Ovary (tissue), 9 donors: ENCODE results near the gene NCKAP1. TPM values are rescaled to one million over a fixed set of nuclear protein-coding genes. Genes with fewer than 3 reads are reported as not detected.

ENCODE experiments used
- DNase-seq, 5 donors: peaks; one replicate each; pipeline ENCODE4 v3.0.0-alpha.2; 2019 to 2020
- H3K27ac ChIP-seq, 2 donors: fragments of 200-600 bp; one replicate each; pipeline versions ENCODE4 v1.5.1 to v1.8.0; 2019 to 2022
- H3K27me3 ChIP-seq: fragments of 200-600 bp; one replicate; pipeline ENCODE4 v1.8.0; 2022
- H3K36me3 ChIP-seq: fragments of 200-600 bp; sonication (generic); one replicate; pipeline ENCODE4 v1.5.1; 2019
- H3K4me1 ChIP-seq: one replicate; pipeline ENCODE4 v1.8.1; 2013; ENCODE audit warnings: mild to moderate bottlenecking, moderate library complexity; ENCODE audit not compliant: insufficient read depth
- H3K4me3 ChIP-seq: fragments of 200-600 bp; sonication (generic); one replicate; pipeline ENCODE4 v1.5.1; 2017
- H3K9me3 ChIP-seq, 2 donors: fragments of 200-600 bp in 1 of 2; sonication (generic) in 1 of 2; one replicate each; pipeline versions ENCODE4 v1.5.1 to v1.8.1; 2013 to 2019; ENCODE audit warnings: mild to moderate bottlenecking in 1 of 2, moderate library complexity in 1 of 2
- CTCF ChIP-seq, 3 donors: fragments of 450-650 bp in 2 of 3; fragments of 200-600 bp in 1 of 3; IDR thresholded peaks; one replicate each; pipeline versions ENCODE4 v1.5.1 to v1.8.0; 2016 to 2022; ENCODE audit warnings: antibody characterized with exemption in 3 of 3, mild to moderate bottlenecking in 1 of 3
- EP300 ChIP-seq: sonication (generic); formaldehyde crosslinking; IDR thresholded peaks from one replicate; pipeline ENCODE4 v1.6.1; 2017; ENCODE audit warnings: antibody characterized with exemption
- POLR2A ChIP-seq: fragments of 450-650 bp; IDR thresholded peaks from one replicate; pipeline ENCODE4 v1.6.1; 2017; ENCODE audit warnings: antibody characterized with exemption, mild to moderate bottlenecking, moderate library complexity
- whole genome bisulfite sequencing, 3 donors: extraction: QIAGEN DNeasy Blood & Tissue Kit in 1 of 3; methylation state at CpG; one replicate each; pipeline versions ENCODE4 v1.1.5 to v1.1.7; 2013 to 2017; 5-methylcytosine and 5-hydroxymethylcytosine counted together
- intact Hi-C, 4 donors: fragments of 100-400 bp; cut with DNase I; formaldehyde crosslinking; loops; one replicate each; pipeline versions ENCODE4 v1.11.0 to v1.15.1; 2022 to 2023
- polyA plus RNA-seq, 2 donors: library from polyadenylated mRNA; stranded (reverse); fragments of 200-250 nt in 1 of 2; fragments of 350-450 nt in 1 of 2; fragmentation: Illumina TruSeq in 1 of 2; extraction: RNeasy Lipid Tissue Mini Kit (QIAGEN cat#74804) in 1 of 2; gene quantifications; one replicate each; pipeline ENCODE4 v1.2.3, GENCODE V29; 2013 to 2014
- total RNA-seq, 7 donors: library from RNA; depleted of rRNA in 2 of 7; stranded (reverse); fragments of >200 nt in 2 of 7; fragmentation: NEBNext Ultra II Directional in 3 of 7; extraction: Animal tissue kit (Norgen Biotek cat#: 25700) in 3 of 7; gene quantifications; one replicate each; pipeline versions ENCODE4 v1.1.0 to v1.2.4, GENCODE V29; 2016 to 2023
- donor health status: DM: no; HTN: no; CAD: no; lungs with moderate emphysema.
- donor health status: DM: no; HTN: no; CAD: no.
- donor health status: Bipolar disorder and iron deficiency.
- donor health status: DM: yes; HTN: yes; CAD: no.
- donor health status: DM: no; HTN: no; CAD: no.
- donor health status: DM: yes; HTN: yes; CAD: no.

NCKAP1 gene
- total and polyA plus RNA-seq, 9 donors: 59.9 to 122 (median 100) TPM

GRCh38 chr2:183069174-183069573 lies 30.9 kb upstream of the NCKAP1 start:
- H3K9me3 ChIP-seq: no peaks in the 10 kb centered on the region
- H3K27ac ChIP-seq: no peak overlapping the region
- intact Hi-C loops: no loop called here
- H3K36me3 ChIP-seq: no peaks in the 10 kb centered on the region
- WGBS, 3 donors: 85 to 97% (median 88%) methylated on average over 2 of the region's 2 CpGs
- H3K4me3 ChIP-seq: no peak overlapping the region
- H3K4me1 ChIP-seq: no peaks in the 10 kb centered on the region
- TF ChIP-seq POLR2A: no peak
- no peak for TF ChIP-seq CTCF (IDR thresholded peaks at IDR 0.05)
- TF ChIP-seq EP300: no peak
- DNase-seq: no peak
- H3K27me3 ChIP-seq: no peaks in the 10 kb centered on the region

- 76 to 88% (median 80%) methylated on average over 3 of the region's 3 CpGs for WGBS, 3 donors
- Histone ChIP-seq H3K4me1 (no peaks in the 10 kb centered on the region), H3K36me3 (no peaks in the 10 kb centered on the region), H3K27me3 (no peaks in the 10 kb centered on the region), H3K9me3 (no peaks in the 10 kb centered on the region), H3K4me3 (no peak overlapping the region), H3K27ac (no peak overlapping the region)
- TF ChIP-seq POLR2A (no peak), CTCF (IDR thresholded peaks at IDR 0.05) (no peak), EP300 (no peak)
- intact Hi-C loops: no loop called here
- DNase-seq: no peak
Observed at GRCh38 chr2:183068561-183068960, 30.3 kb upstream of the NCKAP1 start.

- no peak overlapping the region for H3K4me3 ChIP-seq
- no peaks in the 10 kb centered on the region for H3K36me3 ChIP-seq
- DNase-seq: no peak
- H3K4me1 ChIP-seq: no peaks in the 10 kb centered on the region
- no peaks in the 10 kb centered on the region for H3K27me3 ChIP-seq
- 33 to 38% (median 38%) methylated on average over 2 of the region's 2 CpGs for WGBS, 3 donors
- intact Hi-C loops: no loop called here
- no peak overlapping the region for H3K27ac ChIP-seq
- no peaks in the 10 kb centered on the region for H3K9me3 ChIP-seq
- TF ChIP-seq POLR2A (no peak), EP300 (no peak), CTCF (IDR thresholded peaks at IDR 0.05) (no peak)
Observed at GRCh38 chr2:183063083-183063482, 24.8 kb upstream of the NCKAP1 start.

GRCh38 chr2:183060571-183061231 lies 22.4 kb upstream of the NCKAP1 start:
- H3K27me3 ChIP-seq: no peaks in the 10 kb centered on the region
- H3K27ac ChIP-seq: no peak overlapping the region
- DNase-seq: no peak
- intact Hi-C loops: no loop called here
- H3K36me3 ChIP-seq: no peaks in the 10 kb centered on the region
- WGBS, 3 donors: 95% methylated on average over 14 of the region's 14 CpGs
- TF ChIP-seq POLR2A (no peak), CTCF (IDR thresholded peaks at IDR 0.05) (no peak), EP300 (no peak)
- no peaks in the 10 kb centered on the region for H3K9me3 ChIP-seq
- no peaks in the 10 kb centered on the region for H3K4me1 ChIP-seq
- H3K4me3 ChIP-seq: no peak overlapping the region
